HG02840 (cell line): ENCODE measurements around the gene CHL1.

Experiments used
- ATAC-seq: cut with Tn5 transposase; IDR thresholded peaks from one replicate; pipeline ENCODE4 v1.9.1; 2021; ENCODE audit warnings: mild to moderate bottlenecking, moderate library complexity, moderate number of reproducible peaks; ENCODE audit not compliant: unreplicated experiment, low FRiP score

CHL1 gene

DNA sequence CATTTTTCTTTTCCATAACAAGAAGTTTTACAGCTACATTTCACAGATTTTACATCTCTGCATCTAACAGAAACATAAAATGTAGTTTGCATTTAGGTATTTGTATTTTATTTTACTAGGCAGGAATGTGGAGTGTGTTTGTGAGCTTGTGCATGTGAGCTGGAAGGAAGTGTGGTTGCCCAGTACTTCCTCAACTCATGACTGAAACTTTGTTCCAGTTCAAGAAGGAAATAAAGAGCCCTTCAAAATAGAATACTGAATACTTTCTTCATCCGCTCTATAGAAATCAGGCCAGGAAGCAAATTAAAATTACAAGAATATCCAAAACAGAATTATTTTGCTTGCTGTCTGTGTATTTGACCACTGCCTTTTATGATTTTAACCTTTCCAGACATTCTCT is 81.3 kb downstream of the CHL1 start:
- ATAC-seq: no peak

DNA sequence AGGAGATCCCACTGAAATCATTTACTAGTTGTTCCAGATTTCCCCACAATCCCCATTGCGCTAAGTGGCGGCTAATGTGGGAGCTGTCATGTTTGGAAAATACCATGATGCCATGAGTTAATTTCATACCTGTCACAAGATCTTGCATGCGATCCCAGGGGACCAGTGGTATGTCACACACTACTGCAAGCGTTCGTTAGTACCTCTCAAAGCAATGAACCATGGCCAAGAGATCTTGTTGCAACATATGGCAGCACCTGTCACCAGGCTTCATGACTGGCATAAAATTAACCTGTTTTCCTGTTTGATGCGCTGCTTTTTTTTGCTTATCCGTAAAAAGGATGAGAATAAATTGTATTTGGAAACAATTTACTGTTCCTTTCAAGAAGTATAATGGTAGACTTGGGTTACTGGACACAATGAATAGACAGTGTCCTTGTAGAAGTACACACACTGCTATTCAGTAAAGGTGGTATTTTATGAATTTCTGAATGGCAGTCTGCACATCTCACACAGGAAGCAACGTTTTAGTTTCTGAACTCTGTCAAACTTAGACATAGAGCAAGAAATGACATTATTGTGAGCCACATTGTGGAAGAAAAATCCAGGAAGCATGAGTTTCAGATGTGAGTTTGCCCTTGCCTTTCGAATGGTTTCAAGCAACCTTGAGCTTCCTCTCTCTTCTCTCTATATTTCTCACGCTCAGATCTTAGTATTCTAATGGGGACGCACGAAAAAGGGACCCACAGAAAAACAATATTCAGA is 81.9 kb downstream of the CHL1 start:
- ATAC-seq: peak; percentile 80

DNA sequence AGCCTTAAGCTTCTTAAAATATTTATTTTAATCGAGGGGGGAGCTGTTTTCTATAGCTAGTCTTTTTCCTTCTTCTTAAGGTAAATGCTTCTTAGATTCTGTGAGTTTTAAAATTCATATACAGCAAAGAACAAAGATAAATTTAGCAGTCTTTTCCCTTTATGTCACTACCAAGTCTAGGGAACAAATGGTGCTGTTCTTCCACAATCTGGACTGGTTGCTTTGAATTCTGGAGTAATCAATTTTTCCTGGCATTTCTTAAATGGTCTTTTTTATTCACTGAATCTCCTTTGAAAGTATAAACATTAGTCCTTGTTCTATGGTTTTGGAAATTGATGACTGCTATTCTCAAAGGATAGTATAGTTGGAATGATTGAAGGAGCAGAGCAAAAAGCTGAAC is 82.8 kb downstream of the CHL1 start:
- no peak for ATAC-seq

DNA sequence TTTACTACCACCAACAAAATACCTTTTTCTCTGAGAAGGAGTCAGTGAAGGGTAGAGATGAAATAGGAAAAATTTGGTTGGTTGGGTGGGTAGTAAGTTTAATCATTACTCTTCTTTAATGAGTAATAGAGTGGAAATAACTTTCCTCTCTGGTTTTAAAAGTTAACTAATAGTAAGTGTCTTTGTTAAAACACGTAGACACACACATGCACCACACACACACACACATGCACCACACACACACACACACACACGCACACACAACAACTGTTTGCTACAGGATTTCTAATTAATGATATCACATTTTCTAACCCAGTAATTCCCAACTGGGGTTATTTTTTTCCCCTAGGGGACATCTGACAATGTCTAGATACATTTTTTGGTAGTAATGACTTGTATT is 84.1 kb downstream of the CHL1 start:
- no peak for ATAC-seq

DNA sequence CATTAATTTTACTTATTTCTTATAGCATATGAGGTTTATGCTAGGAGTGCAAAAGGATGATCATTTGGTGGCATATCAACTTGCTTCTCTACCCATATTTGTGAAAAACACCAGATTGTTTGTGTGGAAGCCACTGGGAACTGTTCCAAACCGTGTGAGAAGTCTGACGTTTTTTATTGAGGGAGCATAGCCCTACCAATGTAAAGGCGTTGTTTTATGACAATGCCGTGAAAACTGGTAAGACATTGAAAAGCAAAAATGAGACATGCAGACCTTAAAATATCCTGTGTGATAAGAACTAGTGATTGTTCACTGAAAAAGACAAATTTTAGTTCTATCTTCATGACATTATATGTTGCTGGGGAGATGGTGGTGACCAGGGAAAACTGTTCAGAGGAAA is 87.8 kb downstream of the CHL1 start:
- no peak for ATAC-seq

DNA sequence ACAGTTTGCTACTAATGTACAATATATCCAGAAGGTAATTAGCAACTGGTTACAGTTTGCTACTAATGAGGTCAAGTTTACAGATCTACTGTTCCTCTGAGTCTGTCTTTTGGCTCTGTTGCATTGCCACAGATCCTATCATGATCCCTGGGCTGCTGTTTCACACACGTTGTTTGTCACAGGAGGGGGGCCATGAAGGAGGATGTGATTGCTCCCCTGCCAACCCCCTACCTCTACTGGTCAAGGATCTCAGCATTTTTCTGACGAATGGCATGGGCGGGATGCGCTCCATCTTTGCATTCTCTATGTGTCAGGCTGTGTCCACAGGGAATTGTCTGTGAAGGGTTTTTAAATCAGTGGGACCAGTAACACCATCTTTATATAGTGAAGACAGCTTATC is 91.9 kb downstream of the CHL1 start:
- ATAC-seq: no peak

DNA sequence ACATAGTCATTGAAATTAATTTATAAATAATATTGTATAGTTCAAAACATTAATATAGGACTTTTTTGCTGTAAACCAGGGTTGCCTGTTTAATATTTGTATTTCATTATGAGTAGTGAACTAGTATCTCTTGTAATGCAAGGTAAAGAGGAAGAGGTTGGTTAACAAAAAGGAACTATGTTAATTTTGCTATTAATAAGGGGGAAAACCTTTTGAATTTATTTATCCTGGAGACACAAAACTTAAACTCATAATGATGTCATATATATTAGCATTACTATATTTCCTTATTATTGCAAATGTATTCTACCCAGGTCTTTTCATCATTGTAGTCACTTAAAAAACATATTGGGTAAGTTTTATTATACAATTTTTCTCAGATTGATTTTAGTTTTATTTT is 94.5 kb downstream of the CHL1 start:
- no peak for ATAC-seq

DNA sequence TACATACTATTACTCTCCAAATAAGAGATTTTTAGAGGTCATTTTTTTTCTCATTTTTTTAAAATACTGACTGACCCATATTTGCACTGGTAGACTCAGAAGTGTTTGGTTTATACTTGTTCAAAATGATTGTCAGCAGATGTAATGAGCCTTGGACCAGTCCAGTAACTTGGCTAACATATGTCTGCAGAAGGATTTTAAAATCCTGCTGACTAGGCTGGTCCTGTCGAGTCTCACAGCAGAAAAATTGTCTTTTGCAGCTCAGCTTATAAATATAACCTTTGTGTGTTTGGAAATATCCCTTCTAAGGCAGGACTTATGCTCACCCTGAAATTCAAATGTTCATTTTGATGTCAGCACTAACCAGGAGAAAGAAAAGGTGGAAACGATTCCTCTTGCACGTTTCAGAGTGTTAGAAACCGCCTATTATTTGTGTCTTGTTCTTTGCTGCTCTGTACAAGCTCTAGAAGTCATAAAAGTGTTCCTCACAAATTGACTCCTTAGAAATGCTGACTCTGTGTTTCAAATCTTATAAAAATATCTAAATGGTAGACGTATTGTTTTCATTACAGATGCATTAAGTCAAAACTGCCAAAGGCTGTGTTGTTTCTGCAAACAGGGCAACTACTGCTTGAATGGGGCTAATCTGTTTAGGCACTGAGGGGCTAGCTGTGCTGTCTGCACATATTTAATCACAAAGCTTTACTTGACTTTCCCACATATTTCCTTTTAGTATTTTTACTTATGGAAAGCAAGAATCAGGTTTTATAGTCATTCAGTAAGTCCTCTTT is 95.3 kb downstream of the CHL1 start:
- no peak for ATAC-seq

DNA sequence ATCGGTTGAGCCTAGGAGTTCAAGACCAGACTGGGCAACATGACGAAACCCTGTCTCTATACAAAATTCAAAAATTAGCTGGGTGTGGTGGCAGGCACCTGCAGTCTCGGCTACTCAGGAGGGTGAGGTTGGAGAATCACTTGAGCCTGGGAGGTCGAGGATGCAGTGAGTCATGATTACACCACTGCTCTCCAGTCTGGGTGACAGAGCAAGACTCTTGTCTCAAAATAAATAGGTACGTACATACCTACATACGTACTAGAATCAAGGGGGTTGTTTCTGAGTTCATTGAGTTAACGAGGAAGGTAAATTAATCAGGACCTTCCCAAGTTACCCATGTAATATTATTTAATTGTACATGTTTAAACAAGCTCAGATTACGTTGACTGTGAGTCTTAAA is 97.5 kb downstream of the CHL1 start:
- no peak for ATAC-seq

DNA sequence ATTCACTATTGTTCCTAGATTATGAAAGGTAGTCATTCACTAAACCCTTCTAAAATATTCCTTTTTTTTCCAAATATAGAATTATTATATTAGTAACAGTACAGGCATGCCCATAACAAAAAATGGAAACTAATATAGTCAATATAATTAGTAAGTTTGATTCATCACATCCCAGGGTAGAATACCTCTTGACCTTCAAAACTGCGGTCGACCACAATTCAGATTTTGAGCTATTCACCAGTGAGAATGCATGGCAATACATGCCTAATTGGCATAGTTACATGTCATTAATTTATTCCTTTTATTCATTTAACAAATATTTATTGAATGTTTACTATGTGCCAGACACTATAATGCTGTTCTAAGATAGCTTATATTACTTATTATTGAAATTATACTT is 98.0 kb downstream of the CHL1 start:
- ATAC-seq: no peak

DNA sequence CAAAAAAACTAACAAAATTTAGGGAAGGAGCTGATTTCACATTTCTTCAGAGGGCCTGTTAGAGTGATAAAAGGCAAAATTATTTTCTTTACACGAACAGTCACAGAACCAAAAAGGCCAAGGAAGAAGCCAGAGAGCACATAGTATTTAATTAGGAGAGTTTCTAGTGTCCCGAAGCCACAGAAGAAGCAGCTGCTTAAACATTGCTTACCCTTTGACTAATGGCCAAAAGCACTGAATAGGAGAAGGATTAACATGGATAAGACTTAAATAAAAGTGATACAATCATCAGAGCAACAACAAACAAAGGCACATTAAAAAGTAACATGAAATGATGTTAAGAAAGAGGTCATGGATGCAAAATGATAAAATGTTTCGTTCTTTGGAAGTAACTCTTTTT is 98.6 kb downstream of the CHL1 start:
- ATAC-seq: no peak

DNA sequence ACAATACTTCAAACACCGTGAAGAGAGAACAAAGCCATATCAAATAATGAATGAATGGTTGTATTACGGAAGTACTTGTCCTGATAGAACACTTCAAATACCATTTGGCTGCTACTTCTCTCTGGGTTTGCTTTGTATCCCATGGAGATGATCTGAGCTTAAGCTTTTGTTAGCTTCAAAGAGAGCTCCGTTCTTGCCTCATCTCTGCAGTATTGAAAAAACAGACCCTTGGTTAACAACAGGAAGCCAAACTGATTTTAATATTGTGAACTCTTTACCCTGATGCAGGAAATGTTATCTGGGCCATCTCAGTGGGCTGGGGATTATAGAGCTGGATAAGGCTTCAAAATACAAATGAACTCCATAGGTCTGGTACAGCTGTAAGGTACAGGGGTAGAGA is 101.0 kb downstream of the CHL1 start:
- ATAC-seq: no peak

DNA sequence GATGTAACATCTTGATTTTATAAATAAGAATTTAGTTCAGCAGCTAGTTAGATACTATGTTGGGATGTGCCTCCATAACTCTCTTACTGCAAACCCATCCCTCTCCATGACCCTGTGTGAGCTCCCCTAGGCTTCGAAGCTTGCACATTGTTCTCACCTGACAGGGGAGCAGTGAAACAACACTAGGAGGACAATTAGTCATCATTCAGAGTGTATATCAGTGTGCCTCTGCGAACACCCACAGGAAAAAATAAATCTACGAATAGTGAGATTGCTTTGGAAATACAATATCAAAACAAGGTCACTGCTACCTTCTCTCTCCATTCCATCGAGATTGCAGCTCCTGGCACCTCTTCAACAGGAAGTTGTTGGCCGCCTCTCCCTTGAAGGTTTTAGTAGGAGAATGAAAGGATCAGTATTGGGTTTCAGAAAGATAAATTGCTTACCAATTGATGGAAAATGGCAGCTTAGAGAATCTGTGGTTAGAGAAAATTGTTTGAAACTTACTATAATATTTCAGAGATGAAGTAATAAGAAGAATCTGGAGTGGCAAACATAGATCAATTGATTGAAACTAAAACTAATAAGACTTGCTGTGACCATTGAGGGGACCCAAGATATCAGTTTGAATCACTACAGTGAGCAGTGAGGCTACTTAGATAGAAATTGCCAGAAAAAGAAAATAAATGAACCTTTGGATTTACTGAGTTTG is 103.2 kb downstream of the CHL1 start:
- ATAC-seq: no peak

DNA sequence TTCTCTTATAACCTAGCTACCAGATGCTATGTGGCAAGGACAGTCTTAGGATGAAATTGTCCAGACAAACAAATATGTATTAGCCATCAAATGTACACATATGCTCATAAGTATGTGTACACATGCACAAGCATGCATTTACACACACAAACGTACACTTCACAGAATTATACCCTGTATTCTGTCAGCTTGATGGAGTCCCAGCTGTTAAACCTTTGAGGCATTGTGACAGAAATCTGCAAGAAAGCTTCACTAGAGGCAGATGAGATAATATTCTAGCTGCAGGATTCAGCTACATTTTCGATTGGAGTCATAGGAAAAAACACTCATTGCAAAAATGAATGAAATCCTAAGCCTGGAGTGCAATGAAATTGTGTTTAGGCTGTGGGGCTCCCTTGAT is 110.6 kb downstream of the CHL1 start:
- no peak for ATAC-seq

DNA sequence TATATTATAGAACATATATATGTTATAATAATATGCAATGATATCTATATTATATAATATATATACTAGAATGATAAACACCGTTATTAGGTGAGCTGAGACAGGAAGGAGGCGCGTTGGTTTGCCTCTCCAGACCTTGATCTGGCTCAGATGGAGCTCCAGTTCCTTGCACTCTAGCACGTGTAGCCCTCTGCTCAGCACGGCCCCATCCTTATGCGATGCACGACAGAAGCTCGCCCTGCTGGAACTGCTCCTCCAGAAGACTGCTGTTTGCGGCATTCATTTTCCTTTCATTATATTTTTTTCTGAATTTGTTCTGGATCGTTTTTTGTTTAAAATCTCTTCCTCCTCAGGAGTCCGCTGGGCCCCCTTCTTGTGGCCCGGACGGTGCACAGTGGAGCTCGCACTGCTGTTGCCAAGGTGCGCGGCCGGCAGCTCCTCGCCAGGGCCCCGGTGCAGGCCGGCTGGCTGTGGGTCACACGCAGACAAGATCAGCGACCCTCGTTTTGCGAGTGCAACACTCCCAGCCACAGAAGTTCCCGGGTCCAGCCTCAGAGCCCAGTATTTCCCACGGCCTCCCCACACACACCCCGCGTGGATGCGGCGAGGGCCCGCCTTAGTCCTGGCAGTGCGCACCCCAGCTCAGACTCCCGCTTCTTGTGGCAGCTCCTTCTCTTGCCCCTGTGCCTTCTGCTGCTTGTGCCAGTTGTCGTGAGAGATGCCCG is 112.2 kb downstream of the CHL1 start:
- no peak for ATAC-seq

DNA sequence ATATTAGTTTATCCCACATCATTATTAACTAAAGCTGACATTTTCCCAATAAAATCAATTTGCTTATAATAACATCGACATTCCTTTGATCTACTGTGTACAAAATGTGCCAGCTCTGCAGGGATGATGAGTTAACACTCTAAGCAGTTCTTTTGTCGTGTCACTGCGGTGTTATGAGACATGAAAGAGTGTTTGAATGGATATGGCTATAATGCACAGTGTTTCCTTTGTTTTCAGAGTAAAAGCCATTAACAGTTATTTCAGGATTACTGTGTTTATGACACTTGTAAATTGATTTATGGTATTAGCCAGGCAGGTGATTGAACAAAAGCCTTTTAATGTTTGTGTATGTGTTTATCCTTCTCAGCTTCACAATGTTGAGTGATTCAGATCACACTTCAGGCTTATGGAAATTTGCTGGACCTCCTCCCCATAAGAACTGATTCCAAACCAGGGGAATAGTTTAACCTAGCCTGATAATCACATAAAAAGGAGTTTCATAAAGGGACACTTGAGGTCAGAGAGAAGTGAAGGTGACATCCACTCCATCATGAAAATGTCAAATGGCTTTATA is 115.7 kb downstream of the CHL1 start:
- no peak for ATAC-seq

DNA sequence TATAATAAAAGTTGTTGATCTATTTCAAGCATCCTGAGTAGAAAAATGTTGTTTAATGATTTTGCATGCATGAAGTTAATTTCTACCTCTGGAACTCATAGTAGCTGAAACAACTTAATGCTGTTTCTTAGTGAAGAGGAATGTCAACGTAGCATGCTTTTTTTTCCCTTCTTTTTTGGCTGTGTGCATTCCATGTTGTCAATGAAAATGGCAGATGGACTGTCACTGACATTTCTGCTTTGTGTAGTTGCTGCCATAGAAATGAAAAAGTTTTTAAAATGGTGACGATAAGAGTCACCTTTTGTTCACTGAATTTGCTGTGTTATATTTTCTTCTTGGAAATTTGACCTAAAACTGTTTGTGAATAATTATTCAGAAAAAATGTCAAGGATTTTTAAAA is 116.3 kb downstream of the CHL1 start:
- ATAC-seq: no peak

DNA sequence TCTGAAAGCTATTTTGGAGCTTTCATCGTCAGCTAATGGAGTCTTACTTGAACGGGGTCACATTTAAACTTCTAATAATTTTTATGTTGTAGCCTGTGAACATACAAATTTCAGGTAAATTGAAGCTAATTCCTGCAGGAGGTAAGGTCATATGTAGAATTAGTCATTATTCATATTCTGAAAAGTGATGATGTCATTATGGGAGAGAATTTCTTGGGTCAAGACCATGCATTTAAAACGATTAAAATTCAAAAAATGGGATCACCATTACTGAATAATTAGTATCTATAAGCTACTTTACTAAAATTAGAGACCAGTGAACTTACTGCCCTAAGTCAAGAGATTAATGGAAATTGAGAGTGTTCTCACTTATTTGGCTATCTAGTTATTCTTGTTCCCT is 120.4 kb downstream of the CHL1 start:
- no peak for ATAC-seq

DNA sequence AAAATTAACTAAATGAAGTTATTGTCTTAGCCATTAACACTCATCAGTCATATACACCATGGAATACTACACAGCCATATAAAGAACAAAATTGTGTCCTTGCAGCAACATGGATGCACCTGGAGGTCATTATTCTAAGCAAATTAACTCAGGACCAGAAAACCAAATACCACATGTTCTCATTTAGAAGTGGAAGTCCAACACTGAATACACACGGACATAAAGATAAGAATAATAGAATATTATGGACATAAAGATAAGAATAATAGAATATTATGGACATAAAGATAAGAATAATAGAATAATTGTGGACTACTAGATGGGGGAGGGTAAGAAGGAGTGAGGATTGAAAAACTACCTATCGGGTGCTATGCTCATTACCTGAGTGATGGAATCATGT is 122.3 kb downstream of the CHL1 start:
- ATAC-seq: no peak

DNA sequence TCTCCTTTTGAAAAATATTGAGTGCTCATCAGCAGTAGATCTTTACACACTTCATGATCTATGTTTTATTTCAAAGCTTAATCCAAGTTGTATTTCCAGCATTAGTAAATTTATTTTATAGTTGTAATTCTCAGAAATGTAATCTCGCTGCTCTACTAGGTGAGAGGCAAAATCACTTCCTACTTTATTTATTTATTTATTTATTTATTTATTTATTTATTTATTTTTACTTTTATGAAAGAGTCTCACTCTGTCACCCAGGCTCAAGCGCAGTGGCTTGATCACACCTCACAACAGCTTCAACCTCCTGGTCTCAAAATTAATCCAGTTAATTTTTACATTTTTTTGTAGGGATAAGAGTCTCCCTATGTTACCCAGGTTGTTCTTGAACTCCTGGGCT is 127.9 kb downstream of the CHL1 start:
- ATAC-seq: no peak

DNA sequence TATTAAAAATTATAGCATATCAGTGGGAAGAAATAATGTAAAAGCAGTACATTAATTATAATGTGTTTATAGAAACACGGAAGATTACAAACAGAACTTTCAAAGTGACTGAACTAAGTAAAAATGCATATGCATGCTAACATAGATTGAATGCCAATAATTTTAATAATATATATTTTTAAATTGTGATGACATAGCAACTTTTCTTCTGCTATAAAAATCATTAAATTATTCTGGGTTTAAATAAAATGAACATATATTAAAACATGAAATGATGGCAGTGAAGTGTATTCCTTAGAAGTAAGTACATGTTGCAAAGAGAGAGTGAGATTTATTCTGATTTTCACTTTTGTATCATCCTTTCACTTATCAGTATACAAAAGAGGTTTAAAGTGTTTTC is 128.9 kb downstream of the CHL1 start:
- no peak for ATAC-seq
